ENCODE measurements around the gene RGS12.

DNA sequence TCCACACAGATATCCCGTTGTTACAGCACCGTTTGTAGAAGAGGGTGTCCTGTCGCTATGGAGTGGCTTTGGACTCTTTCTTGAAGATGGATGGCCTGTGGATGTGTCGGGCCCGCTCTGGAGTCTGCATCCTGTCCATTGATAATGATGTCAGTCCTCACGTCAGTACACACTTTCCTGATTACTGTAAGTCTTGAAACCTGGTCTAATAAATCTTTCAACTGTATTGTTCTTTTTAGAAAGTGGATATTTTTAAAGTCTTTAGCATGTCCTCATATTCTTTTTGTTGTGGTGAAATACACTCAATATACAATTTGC, 29.0 kb upstream of the RGS12 start:
- no peak for TF ChIP-seq POLR2AphosphoS5 (IDR thresholded peaks at IDR 0.05; ENCODE audit: low read depth, low read length)
- TF ChIP-seq POLR2A (IDR thresholded peaks at IDR 0.05; ENCODE audit: low read depth, low read length), result no peak
- no peak for TF ChIP-seq TAF1 (IDR thresholded peaks at IDR 0.05; ENCODE audit: low read depth, low read length)
- no peak for TF ChIP-seq SPI1 (IDR thresholded peaks at IDR 0.05; ENCODE audit: low read depth, low read length)
- no peak for TF ChIP-seq POU2F2 (IDR thresholded peaks at IDR 0.05; ENCODE audit: low read depth, low read length)
- no peak for TF ChIP-seq PAX5 (IDR thresholded peaks at IDR 0.05; ENCODE audit: insufficient read depth, low read length, severe bottlenecking)
